ENCODE measurements around the gene LEMD1.

LEMD1 gene

DNA sequence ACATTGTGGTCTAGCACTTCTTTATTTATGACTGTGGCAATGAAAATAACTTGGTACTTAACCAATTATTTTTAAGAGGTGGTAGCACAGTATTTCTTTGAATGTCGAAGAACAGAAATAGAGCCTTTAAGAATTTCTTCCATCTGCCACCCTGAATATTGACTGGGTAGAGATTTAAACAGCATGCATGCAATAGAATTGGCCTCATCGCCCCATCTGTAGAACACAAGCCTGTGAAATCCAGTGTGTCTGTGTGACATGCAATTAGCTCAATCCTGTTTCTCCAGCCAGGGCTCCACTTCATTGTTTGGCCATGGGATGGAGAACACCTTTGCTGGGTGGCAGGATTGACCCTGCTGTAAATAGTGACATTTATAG, 48.1 kb downstream of the LEMD1 start:
- TF ChIP-seq, protein P1, sequence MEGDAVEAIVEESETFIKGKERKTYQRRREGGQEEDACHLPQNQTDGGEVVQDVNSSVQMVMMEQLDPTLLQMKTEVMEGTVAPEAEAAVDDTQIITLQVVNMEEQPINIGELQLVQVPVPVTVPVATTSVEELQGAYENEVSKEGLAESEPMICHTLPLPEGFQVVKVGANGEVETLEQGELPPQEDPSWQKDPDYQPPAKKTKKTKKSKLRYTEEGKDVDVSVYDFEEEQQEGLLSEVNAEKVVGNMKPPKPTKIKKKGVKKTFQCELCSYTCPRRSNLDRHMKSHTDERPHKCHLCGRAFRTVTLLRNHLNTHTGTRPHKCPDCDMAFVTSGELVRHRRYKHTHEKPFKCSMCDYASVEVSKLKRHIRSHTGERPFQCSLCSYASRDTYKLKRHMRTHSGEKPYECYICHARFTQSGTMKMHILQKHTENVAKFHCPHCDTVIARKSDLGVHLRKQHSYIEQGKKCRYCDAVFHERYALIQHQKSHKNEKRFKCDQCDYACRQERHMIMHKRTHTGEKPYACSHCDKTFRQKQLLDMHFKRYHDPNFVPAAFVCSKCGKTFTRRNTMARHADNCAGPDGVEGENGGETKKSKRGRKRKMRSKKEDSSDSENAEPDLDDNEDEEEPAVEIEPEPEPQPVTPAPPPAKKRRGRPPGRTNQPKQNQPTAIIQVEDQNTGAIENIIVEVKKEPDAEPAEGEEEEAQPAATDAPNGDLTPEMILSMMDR (conservative IDR thresholded peaks at IDR 0.05): no peak
- no peak overlapping the region for H3K27ac ChIP-seq

DNA sequence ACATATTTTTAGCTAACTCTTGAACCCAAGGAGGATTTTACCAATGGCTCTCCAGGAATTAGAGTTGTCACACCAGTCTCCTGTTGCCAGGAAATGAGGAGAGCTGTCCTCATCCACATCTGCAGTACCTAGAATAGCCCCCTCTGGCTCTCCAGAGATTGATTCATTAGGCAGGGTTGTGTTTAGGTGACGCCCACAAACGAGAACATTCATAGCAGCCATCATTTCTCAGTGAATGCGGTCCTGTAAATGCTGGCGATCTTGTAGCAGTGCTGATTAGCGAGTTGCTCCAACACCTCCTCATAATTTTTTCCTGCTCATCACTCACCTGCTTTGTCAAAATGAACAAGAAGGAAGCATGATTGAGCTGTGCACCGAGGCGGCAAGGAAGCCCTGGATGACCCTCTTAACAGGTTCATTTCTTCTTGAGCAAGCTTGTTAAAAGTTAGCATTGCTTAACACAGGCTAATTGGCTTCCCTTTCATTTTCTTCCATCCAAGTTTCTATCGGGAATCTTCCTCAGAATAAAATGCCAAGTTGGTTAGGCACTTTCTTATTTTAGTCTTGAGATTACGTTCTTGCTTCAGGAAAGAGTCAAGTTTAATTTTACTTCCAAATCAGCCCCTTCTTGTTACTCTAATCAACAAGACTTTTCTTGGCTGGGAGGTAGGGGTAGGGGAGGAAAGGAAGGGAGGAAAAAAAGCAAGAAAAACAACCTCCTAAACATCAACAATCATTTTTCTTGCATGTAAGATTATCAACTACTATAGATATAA, 48.6 kb downstream of the LEMD1 start:
- TF ChIP-seq, protein P1 (conservative IDR thresholded peaks at IDR 0.05): no peak
- H3K27ac ChIP-seq: no peak overlapping the region

DNA sequence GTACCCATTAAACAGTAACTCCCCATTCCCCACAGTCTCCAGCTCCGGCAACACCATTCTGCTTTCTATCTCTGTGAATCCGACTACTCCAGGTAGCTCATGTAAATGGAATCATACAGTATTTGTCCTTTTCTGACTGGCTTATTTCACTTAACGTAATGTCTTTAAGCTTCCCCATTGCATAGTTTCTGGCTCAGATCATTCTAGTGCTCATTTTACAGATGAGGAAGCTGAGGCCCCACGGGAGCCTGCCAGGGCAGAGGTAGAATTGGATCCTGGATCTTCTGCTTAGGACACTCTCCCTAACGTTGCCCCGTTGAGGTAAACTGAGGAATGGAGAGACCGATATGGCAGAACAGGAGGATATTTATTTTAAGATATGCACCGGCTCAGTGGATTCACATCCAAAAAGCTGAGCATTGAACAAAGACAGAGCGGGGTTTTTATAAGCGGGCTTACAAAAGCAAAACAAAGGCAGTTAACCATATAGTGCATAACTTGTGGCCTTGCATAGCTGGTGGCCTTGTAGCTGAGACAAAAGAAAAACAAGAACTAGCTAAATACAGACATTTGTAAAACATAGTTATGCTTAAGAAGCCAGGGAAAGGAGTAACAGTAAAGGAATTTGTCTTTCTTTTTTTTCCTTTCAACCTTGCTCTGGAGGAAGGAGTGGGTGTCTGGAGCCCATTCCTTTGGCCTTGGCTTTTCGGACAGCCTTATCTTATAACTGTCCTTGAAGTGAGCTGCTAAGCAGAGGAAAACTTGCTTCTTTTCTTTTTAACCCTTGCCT, 49.8 kb downstream of the LEMD1 start:
- peak overlapping the region; percentile 54; the same call in 1 of the 2 replicates for H3K27ac ChIP-seq
- TF ChIP-seq, protein P1 (conservative IDR thresholded peaks at IDR 0.05): no peak

DNA sequence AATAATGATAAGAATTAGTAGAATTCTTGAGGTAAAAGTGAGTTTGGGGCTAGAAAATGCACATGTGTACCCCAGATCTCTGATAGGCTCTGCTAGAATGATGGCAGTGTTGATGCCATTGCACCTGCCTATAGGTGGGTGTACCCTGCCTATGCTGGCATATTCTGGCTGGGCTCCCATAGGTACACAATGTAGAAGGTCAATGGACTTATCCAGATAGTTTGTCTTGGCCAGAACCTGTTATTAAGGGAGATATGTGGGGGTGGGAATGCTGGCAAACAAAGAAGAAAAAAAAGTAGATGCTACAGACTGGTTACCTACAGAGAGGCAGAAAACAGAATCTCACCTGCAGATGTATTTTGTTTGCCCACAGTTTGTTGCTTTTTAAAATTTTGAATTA, 51.1 kb downstream of the LEMD1 start:
- H3K27ac ChIP-seq: peak overlapping the region; percentile 54
- TF ChIP-seq, protein P1 (conservative IDR thresholded peaks at IDR 0.05): no peak

DNA sequence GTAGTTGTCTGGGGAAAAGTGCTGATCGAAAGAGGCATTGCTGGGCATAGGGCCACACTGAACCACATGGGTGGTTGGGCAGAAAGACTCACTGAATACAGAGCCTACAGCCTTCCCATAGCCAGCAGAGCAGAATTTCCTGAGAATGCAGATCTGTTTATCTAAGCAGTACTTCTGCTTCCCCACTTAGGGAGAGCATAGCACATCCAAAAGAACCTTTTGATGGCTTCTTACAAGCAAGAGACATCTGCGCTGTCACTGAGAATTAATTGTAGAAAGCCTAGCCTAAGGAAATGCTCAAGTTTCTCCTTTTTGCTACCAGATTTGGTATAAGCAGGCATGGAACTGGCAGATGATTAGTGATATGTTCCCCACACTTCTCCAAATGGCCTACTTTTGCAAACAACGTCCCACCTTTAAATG, 52.1 kb downstream of the LEMD1 start:
- TF ChIP-seq, protein P1 (conservative IDR thresholded peaks at IDR 0.05): no peak
- peak overlapping the region; percentile 54 for H3K27ac ChIP-seq

DNA sequence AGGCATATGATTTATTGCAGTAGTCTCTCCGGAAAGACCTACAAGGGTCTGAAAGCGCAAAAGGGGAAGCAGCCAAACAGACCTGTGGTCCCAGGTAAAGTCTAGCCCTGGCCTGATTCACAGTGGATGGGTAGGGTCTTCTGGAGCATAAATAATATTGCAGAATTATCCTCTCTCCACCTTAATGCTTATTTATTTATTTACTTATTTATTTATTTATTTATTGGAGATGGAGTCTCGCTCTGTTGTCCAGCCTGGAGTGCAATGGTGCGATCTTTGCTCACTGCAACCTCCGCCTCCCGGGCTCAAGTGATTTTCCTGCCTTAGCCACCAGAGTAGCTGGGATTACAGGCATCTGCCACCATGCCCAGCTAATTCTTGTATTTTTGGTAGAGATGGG, 53.4 kb downstream of the LEMD1 start:
- TF ChIP-seq, protein P1 (conservative IDR thresholded peaks at IDR 0.05): no peak

DNA sequence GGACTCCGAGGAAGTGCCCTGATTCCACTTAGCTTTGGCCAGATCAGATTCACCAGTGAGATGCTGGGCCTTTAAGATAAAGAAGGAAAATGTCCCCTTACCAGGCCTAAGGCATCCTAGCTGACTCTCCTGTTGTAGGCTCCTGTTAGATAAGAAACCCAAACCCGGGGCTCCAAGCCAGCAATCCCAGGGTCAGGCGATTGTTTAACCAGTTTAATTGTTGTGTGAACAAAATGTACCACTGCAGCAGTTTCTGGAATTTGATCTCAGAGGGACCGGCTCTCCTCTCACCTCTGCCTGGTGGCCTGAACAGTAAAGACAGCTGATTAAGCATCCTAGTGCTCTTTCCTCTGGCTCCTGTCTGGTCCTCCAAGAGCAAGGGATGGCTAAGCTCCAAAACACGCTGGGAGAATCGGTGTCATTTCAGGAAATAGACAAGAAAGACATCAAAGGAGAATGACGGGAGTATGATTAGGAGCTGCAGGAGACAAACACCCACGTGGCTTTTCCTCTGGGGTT, 55.9 kb downstream of the LEMD1 start:
- H3K27ac ChIP-seq: peak overlapping the region; percentile 76
- TF ChIP-seq, protein P1 (conservative IDR thresholded peaks at IDR 0.05): 0 out of 2 replicates have a peak, but pooled peaks have one; percentile 11

More for the DNA sequence above, 53.4 kb downstream of the LEMD1 start:
- H3K27ac ChIP-seq: no peak overlapping the region

DNA sequence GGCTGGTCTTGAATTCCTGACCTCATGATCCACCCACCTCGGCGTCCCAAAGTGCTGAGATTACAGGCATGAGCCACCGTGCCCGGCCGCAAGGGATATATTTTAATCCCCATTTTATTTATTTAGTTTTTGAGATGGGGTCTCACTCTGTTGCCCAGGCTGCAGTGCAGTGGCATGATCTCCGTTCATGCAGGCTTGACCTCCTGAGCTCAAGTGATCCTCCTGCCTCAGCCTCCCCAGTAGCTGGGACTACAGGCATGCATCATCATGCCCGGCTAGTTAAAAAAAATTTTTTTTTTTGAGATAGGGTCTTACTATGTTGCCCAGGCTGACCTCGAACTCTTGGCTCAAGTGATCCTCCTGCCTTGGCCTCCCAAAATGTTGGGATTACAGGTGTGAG, 56.8 kb downstream of the LEMD1 start:
- H3K27ac ChIP-seq: peak overlapping the region; percentile 76
